GM12878 (cell line): Measurements from ENCODE around the gene MELTF.

Source experiments
- BACH1 ChIP-seq: fragments of 450-650 bp; IDR thresholded peaks from 2 replicates; pipeline ENCODE4 v1.6.1; 2017; ENCODE audit warnings: mild to moderate bottlenecking, borderline replicate concordance
- CHD4 ChIP-seq: fragments of 200-600 bp; sonication (generic); IDR thresholded peaks from 2 replicates; pipeline ENCODE4 v1.6.1; 2016; ENCODE audit warnings: mild to moderate bottlenecking
- CTCF ChIP-seq, 3 experiments: IDR thresholded peaks in 2 of 3; conservative IDR thresholded peaks in 1 of 3; 2 replicates each; pipeline ENCODE4 v1.5.1; 2011; ENCODE audit warnings: low read depth in 3 of 3, low read length in 3 of 3, mild to moderate bottlenecking in 3 of 3, control low read depth in 2 of 3, moderate library complexity in 2 of 3, inconsistent platforms in 1 of 3, mixed read lengths in 1 of 3; ENCODE audit not compliant: control insufficient read depth in 2 of 3, insufficient read depth in 1 of 3; ENCODE audit errors: extremely low read depth in 1 of 3
- EZH2 ChIP-seq: IDR thresholded peaks from 2 replicates; pipeline ENCODE4 v1.6.1; 2012; ENCODE audit warnings: low read depth, mild to moderate bottlenecking, control low read depth, inconsistent platforms, low read length, borderline replicate concordance; ENCODE audit not compliant: control insufficient read depth
- FOXK2 ChIP-seq: fragments of 450-650 bp; IDR thresholded peaks from 2 replicates; pipeline ENCODE4 v1.6.1; 2017; ENCODE audit warnings: mild to moderate bottlenecking, moderate library complexity
- POLR2A ChIP-seq: IDR thresholded peaks from 2 replicates; pipeline ENCODE4 v1.6.1; 2011; ENCODE audit warnings: low read depth, mild to moderate bottlenecking, low read length
- POLR2AphosphoS5 ChIP-seq: IDR thresholded peaks from 2 replicates; pipeline ENCODE4 v1.6.1; 2011; ENCODE audit warnings: mild to moderate bottlenecking, low read length, inconsistent platforms
- RAD21 ChIP-seq: IDR thresholded peaks from 2 replicates; pipeline ENCODE4 v1.6.1; 2011; ENCODE audit warnings: mild to moderate bottlenecking, low read depth, low read length, moderate library complexity; ENCODE audit not compliant: insufficient read depth

GRCh38 chr3:196975349-196975748 lies 54.3 kb downstream of the MELTF start:
- TF ChIP-seq FOXK2 (no peak), RAD21 (no peak), CTCF (IDR thresholded peaks at IDR 0.05 in 2 of 3, conservative IDR thresholded peaks at IDR 0.05 in 1 of 3; ENCODE audit: control insufficient read depth in 2 of 3, extremely low read depth in 1 of 3, insufficient read depth in 1 of 3, low read depth in 3 of 3, low read length in 3 of 3) (no peak), EZH2 (no peak), CHD4 (no peak), POLR2AphosphoS5 (no peak), POLR2A (no peak), BACH1 (no peak)
